Lower lobe of right lung (tissue), 2 donors: ENCODE results near the gene PSAP. TPM values are rescaled to one million over a fixed set of nuclear protein-coding genes. Genes with fewer than 3 reads are reported as not detected.
A peak's percentile ranks its signal among the peaks of the same experiment; 100 is the strongest.

Experiments
- ATAC-seq, 2 donors: fragments of 200-7000 bp; cut with Tn5 transposase; one replicate each; pipeline ENCODE4 v1.9.1; 2020 to 2022; ENCODE audit warnings: mild to moderate bottlenecking in 2 of 2, moderate library complexity in 2 of 2
- DNase-seq: peaks from one replicate; pipeline ENCODE4 v3.0.0-alpha.2; 2020
- H3K27ac ChIP-seq: fragments of 200-600 bp; one replicate; pipeline ENCODE4 v1.8.0; 2022
- H3K27me3 ChIP-seq: fragments of 200-600 bp; one replicate; pipeline ENCODE4 v1.8.0; 2022; ENCODE audit warnings: low read depth
- H3K36me3 ChIP-seq: fragments of 200-600 bp; one replicate; pipeline ENCODE4 v1.8.0; 2022; ENCODE audit warnings: mild to moderate bottlenecking
- H3K4me1 ChIP-seq: fragments of 200-600 bp; one replicate; pipeline ENCODE4 v1.8.0; 2022
- H3K4me3 ChIP-seq: fragments of 200-600 bp; one replicate; pipeline ENCODE4 v1.8.0; 2022; ENCODE audit warnings: mild to moderate bottlenecking
- H3K9me3 ChIP-seq: fragments of 200-600 bp; one replicate; pipeline ENCODE4 v1.8.0; 2022
- intact Hi-C: fragments of 100-400 bp; cut with DNase I; formaldehyde crosslinking; loops from one replicate; pipeline ENCODE4 v1.11.0; 2022
- total RNA-seq: library from RNA; stranded (reverse); fragmentation: NEBNext Ultra II Directional; extraction: Animal tissue kit (Norgen Biotek cat#: 25700); gene quantifications from one replicate; pipeline ENCODE4 v1.2.1, GENCODE V29; 2021
- TF ChIP-seq, protein P1 (sequence below): fragments of 200-600 bp; IDR thresholded peaks from one replicate; pipeline ENCODE4 v1.8.0; 2022; ENCODE audit warnings: antibody characterized with exemption, mild to moderate bottlenecking
- donor health status: DM: no; HTN: yes; CAD: no; lungs with severe emphysema.

Gene PSAP
- total RNA-seq, 1 donor from 2014 or later: 2,019 TPM

DNA sequence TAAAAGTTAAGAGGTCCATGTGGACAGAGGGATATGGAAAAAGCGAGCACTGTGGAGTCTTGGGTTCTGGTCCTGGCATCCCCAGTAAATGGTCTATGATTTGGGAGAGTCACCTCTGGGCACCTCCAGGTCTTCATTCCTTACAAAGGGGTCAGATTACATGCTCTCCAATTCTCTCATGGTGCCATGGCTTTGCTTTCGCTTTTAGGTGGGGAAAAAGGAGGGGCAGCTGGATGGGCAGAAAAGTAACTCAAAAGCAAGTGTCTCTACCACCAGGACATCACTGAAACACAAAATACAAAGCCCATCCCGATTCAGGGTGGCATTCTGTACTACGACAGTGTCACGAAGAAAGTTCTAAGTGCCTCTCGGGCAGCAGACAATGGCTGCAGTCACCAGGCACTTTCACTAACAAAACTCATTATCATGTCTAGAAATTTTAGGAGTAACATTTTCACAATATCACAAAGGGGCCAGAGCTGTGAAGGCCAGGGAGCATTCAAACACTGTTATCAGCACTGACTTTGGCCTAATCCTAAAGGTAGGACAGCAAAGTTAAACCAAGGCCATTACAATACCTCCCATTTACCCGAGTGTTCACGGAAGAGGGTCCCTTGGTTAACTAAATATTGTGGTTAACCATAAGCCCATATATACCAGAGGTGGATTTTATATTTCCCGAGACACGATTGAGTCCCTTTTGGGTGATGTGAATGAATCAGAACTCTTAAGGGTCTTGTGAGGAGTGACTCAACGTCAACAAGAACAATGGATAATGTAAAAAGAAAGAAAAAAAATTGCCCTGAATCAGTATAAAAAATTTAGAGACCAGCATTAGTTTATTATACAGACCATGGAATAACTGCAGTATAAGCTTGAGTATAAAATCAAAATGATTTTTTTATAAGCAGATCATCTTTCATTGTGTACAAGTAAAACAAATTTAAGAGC, 2.5 kb downstream of the PSAP start:
- Histone ChIP-seq H3K27me3 (no peaks in the 10 kb centered on the region), H3K27ac (no peak overlapping the region)
- DNase-seq: no peak

DNA sequence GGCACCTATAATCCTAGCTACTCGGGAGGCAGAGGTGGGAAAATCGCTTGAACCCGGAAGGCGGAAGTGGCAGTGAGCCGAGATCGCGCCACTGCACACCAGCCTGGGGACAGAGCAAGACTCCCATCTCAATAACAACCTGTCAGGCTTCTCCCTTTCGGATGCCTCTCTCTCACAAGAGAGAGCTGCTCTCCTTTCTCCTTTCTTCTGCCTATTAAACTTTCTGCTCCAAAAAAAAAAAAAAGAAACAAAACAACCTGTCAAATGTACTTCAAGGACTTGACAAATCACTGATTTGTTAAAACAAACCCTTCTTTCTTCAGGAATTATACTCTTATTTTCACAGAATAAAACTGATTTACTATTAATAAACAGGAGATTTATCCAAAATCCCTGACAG, 3.6 kb downstream of the PSAP start:
- TF ChIP-seq, protein P1, sequence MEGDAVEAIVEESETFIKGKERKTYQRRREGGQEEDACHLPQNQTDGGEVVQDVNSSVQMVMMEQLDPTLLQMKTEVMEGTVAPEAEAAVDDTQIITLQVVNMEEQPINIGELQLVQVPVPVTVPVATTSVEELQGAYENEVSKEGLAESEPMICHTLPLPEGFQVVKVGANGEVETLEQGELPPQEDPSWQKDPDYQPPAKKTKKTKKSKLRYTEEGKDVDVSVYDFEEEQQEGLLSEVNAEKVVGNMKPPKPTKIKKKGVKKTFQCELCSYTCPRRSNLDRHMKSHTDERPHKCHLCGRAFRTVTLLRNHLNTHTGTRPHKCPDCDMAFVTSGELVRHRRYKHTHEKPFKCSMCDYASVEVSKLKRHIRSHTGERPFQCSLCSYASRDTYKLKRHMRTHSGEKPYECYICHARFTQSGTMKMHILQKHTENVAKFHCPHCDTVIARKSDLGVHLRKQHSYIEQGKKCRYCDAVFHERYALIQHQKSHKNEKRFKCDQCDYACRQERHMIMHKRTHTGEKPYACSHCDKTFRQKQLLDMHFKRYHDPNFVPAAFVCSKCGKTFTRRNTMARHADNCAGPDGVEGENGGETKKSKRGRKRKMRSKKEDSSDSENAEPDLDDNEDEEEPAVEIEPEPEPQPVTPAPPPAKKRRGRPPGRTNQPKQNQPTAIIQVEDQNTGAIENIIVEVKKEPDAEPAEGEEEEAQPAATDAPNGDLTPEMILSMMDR: no peak
- intact Hi-C loops: no loop called here
- H3K9me3 ChIP-seq: no peaks in the 10 kb centered on the region
- no peaks in the 10 kb centered on the region for H3K36me3 ChIP-seq
- DNase-seq: no peak
- no peaks in the 10 kb centered on the region for H3K27me3 ChIP-seq
- peak overlapping the region; percentile 99 for H3K4me3 ChIP-seq
- ATAC-seq: no peak
- no peak overlapping the region for H3K27ac ChIP-seq
- peaks cover 78% of the 10 kb centered on the region for H3K4me1 ChIP-seq

More for the DNA sequence above, 2.5 kb downstream of the PSAP start:
- TF ChIP-seq, protein P1: no peak
- Histone ChIP-seq H3K36me3 (no peaks in the 10 kb centered on the region), H3K4me3 (peak overlapping the region; percentile 99), H3K4me1 (peaks cover 66% of the 10 kb centered on the region), H3K9me3 (no peaks in the 10 kb centered on the region)
- intact Hi-C loops: no loop called here
- no peak for ATAC-seq

DNA sequence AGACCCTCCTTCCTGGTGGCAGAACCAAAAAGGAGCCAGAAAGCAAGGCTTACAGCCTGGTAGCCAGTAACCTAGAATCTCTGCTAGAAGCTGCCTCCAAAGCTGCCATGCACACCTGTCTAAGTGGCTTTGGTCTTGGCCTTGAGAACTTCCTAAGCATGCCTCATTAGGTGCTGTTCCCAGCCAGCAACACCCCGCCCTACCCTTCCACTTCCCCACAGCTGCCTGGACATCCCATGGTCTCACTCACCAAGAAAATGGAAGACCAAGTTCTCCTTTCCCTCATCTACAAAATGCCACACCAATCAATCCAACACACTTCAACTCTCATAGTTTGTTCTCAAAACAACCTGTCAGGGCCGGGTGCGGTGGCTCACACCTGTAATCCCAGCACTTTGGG, 4.2 kb downstream of the PSAP start:
- Histone ChIP-seq H3K9me3 (no peaks in the 10 kb centered on the region), H3K4me1 (peaks cover 79% of the 10 kb centered on the region), H3K36me3 (no peaks in the 10 kb centered on the region), H3K27ac (no peak overlapping the region), H3K27me3 (no peaks in the 10 kb centered on the region), H3K4me3 (peak overlapping the region; percentile 20)
- TF ChIP-seq, protein P1: no peak
- intact Hi-C loops: no loop called here
- ATAC-seq: no peak
- DNase-seq: peak; percentile 53

DNA sequence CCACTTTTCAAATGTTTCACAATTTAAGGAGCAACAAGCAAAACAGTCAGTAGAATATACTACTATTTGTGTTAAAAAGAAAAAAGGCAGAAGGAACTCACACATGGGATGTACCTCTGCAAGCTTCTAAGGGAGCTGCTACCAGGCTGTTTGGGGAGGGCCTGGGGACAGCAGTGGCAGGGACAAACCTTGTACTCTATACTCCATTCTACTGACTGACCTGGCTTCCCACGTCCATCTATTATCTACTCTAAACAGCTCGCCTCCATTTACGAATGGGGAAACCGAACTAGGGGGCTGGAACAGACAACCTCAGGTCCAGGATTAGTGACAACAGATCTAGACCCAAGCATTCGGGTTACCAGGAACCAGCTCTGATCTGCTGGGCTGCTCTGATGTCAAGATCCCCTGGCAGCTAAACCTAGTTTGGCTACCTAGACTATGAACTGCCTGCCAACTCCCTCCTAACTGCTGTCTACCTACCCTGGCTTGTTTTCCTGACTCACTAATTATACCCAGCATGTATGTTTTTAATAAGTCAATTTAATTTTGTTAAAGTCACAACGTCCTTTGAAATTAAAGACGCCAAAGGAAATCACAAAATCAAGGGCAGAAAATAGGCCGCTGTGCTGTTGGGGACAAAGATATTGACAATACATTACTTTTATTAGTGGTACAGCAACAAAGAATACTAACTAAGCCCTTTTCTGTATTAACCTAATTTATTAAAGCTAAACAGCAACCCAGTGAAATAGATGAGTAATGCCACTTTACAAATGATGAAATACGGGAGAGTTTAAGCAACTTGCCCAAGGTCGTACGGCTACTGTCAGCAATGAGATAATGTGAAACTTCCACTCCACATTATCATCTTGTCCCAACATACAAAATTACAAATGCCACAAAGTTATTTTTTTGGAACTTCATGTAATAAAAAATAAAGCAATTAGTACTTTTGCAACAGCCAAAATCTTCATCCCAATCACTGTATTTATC, 5.3 kb downstream of the PSAP start:
- ATAC-seq (no peak), DNase-seq (no peak)
- intact Hi-C loops: no loop called here
- H3K4me1 ChIP-seq: peaks cover 85% of the 10 kb centered on the region
- H3K36me3 ChIP-seq: no peaks in the 10 kb centered on the region
- TF ChIP-seq, protein P1: no peak
- no peaks in the 10 kb centered on the region for H3K9me3 ChIP-seq
- H3K27ac ChIP-seq: no peak overlapping the region
- H3K27me3 ChIP-seq: no peaks in the 10 kb centered on the region
- peak overlapping the region; percentile 7 for H3K4me3 ChIP-seq

DNA sequence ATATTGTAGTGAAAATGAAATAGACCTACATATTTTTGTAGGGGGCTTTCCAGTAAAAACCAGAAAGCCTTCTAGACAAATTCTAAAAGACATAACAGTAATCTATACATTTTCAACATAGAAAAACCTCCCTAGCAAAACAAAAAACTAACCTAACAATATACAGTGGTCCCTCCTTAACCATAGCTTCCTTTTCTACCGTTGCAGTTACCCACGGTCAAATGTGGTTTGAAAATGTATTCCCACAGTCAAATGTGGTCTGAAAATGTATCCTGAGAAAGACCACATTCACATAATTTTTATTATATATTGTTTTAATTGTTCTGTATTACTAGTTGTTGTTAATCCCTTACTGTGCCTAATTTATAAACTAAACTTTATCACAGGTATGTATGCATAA, 6.4 kb downstream of the PSAP start:
- H3K27me3 ChIP-seq: no peaks in the 10 kb centered on the region
- H3K27ac ChIP-seq: no peak overlapping the region
- TF ChIP-seq, protein P1: no peak
- no peak overlapping the region for H3K4me3 ChIP-seq
- intact Hi-C loops: no loop called here
- H3K4me1 ChIP-seq: peaks cover 88% of the 10 kb centered on the region
- DNase-seq (no peak), ATAC-seq (no peak)
- H3K36me3 ChIP-seq: no peaks in the 10 kb centered on the region
- no peaks in the 10 kb centered on the region for H3K9me3 ChIP-seq
